D721Med (cell line): ENCODE data around the gene MYBPH.

Source experiments
- DNase-seq: peaks from one replicate; pipeline ENCODE4 v3.0.0; 2011; ENCODE audit warnings: low spot score; ENCODE audit not compliant: insufficient read length
- FAIRE-seq: peaks from 2 replicates; lab custom pipeline; 2011; peaks lifted over from hg19 to GRCh38; lab: Jason Lieb, UNC
- TF ChIP-seq, protein P1 (sequence below): IDR thresholded peaks from 2 replicates; pipeline ENCODE4 v1.5.1; 2012; ENCODE audit warnings: mild to moderate bottlenecking, control low read depth; ENCODE audit not compliant: insufficient read depth; ENCODE audit errors: missing control alignments

The MYBPH gene

DNA sequence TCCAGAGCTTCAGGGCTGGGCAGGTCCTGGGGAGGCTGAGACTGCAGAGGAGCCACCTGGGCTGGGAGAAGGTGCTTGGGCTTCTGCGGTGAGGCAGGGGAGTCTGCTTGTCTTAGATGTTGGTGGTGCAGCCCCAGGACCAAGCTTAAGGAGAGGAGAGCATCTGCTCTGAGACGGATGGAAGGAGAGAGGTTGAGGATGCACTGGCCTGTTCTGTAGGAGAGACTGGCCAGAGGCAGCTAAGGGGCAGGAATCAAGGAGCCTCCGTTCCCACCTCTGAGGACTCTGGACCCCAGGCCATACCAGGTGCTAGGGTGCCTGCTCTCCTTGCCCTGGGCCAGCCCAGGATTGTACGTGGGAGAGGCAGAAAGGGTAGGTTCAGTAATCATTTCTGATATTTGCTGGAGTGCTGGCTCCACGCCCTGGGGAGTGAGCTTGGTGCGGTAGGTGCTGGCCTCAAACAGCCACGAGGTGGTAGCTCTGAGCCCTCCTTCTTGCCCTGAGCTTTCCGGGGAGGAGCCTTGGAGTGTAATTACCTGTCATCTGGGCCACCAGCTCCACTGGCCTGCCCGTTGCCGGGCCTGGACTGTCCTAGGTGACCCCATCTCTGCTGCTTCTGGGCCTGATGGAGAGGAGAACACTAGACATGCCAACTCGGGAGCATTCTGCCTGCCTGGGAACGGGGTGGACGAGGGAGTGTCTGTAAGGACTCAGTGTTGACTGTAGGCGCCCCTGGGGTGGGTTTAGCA, 9.3 kb downstream of the MYBPH start:
- FAIRE-seq, result no peak
- TF ChIP-seq, protein P1, sequence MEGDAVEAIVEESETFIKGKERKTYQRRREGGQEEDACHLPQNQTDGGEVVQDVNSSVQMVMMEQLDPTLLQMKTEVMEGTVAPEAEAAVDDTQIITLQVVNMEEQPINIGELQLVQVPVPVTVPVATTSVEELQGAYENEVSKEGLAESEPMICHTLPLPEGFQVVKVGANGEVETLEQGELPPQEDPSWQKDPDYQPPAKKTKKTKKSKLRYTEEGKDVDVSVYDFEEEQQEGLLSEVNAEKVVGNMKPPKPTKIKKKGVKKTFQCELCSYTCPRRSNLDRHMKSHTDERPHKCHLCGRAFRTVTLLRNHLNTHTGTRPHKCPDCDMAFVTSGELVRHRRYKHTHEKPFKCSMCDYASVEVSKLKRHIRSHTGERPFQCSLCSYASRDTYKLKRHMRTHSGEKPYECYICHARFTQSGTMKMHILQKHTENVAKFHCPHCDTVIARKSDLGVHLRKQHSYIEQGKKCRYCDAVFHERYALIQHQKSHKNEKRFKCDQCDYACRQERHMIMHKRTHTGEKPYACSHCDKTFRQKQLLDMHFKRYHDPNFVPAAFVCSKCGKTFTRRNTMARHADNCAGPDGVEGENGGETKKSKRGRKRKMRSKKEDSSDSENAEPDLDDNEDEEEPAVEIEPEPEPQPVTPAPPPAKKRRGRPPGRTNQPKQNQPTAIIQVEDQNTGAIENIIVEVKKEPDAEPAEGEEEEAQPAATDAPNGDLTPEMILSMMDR, result no peak
- no peak for DNase-seq

DNA sequence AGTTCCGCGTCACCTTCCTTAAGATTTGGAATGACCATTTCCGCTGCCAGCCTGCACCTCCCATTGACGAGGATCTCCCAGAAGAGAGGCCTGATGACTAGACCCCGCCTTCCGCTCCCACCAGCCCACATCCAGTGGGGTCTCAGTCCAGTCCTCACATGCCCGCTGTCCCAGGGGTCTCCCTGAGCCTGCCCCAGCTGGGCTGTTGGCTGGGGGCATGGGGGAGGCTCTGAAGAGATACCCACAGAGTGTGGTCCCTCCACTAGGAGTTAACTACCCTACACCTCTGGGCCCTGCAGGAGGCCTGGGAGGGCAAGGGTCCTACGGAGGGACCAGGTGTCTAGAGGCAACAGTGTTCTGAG, 9.8 kb downstream of the MYBPH start:
- DNase-seq (no peak), FAIRE-seq (no peak)
- TF ChIP-seq, protein P1, result no peak

- FAIRE-seq, result no peak
Observed at GRCh38 chr1:203165101-203165799, 10.4 kb downstream of the MYBPH start.

DNA sequence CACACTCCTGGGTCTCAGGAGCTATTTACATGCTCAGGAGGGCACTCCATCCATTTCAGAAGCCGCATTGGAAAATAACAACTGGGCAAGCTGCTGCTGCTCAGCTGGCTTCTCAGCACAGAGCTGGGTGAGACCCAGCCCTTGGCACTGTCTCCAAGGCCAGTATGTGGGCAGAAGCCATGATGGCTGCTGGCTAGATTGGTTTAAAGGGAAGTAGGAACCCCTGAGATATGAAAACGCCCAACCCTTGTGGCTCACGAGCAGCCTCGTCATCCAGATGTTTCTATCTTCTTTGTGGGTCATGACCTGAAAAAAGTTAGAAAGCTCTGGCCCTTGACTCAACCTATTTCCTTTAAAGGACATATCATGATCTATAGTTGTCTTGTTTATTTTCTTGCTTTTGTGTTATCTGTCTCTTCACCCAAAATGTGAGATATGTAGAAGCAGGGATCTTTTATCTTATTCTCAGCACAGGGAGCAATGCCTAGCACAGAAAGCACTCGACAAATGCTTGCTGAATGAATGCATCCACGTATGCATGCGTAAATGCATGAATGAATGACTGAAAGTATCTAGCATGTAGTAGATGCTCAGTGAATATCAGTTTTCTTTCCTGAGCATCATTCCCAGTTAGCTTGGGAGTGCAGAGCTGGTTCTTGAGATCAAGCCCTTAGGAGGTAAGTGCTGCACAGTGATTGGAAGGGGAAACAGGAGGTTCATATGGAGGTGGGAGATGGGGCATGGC, 11.6 kb downstream of the MYBPH start:
- no peak for FAIRE-seq
- TF ChIP-seq, protein P1, result no peak
- no peak for DNase-seq

More at GRCh38 chr1:203165101-203165799, 10.4 kb downstream of the MYBPH start:
- no peak for DNase-seq
- TF ChIP-seq, protein P1, result no peak

DNA sequence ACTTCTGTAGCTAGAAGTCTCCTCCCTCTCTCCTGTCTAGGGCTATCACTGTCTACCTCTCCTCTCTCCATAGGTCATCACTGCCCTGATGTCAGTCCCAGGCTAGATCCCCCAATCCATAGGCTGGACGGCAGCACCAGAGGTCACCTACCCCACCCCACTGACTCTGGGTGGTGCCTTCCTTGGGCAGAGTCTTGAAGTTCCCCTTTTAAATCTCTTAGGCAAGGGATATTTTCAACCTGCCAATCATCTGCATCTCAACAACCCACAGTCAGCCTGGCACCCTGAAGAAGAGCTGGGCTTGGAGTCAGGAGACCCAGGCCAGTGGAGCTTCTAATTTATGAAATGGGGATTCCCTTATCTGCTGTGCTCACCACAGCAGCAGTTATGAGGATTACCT, 13.2 kb downstream of the MYBPH start:
- TF ChIP-seq, protein P1, result no peak
- DNase-seq, result no peak
- no peak for FAIRE-seq

DNA sequence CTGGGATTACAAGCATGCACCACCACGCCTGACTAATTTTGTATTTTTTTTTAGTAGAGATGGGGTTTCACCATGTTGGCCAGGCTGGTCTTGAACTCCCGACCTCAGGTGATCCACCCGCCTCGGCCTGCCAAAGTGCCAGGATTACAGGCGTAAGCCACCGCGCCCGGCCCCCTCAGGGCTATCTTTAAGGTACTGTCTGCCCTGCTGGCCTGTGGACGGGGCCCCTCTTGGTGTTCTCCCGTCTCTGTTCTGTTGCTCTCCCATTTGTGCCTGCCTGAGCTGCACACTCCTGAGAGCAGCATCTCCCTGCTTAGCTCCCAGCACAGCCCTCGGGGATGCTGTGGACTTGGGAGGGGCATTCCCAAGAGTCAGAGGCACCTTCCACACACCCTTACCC, 13.9 kb downstream of the MYBPH start:
- TF ChIP-seq, protein P1, result no peak
- DNase-seq, result no peak
- FAIRE-seq, result no peak
